Lung (tissue), 12 donors: ENCODE results near the gene PRKCA. TPM values are rescaled to one million over a fixed set of nuclear protein-coding genes. Genes with fewer than 3 reads are reported as not detected.

Source experiments
- ATAC-seq: fragments of 200-7000 bp; cut with Tn5 transposase; one replicate; pipeline ENCODE4 v1.9.1; 2020; ENCODE audit warnings: moderate number of reproducible peaks; ENCODE audit not compliant: insufficient read depth, low FRiP score
- DNase-seq, 3 donors: peaks; one replicate each; pipeline ENCODE4 v3.0.0-alpha.2; 2013 to 2017
- H3K27ac ChIP-seq, 2 donors: one replicate each; pipeline ENCODE4 v1.5.1; 2013; ENCODE audit warnings: mild to moderate bottlenecking in 2 of 2, moderate library complexity in 2 of 2, control low read depth in 1 of 2, inconsistent platforms in 1 of 2, low read depth in 1 of 2, low read length in 1 of 2
- H3K27me3 ChIP-seq, 3 donors: one replicate each; pipeline ENCODE4 v1.5.1; 2013; ENCODE audit warnings: low read length in 2 of 3; ENCODE audit not compliant: control insufficient read depth in 3 of 3, insufficient read depth in 3 of 3
- H3K36me3 ChIP-seq, 4 donors: one replicate each; pipeline ENCODE4 v1.5.1; 2013; ENCODE audit warnings: low read length in 4 of 4, mild to moderate bottlenecking in 1 of 4, moderate library complexity in 1 of 4; ENCODE audit not compliant: control insufficient read depth in 4 of 4, insufficient read depth in 4 of 4
- H3K4me1 ChIP-seq, 5 donors: one replicate each; pipeline ENCODE4 v1.5.1; 2013; ENCODE audit warnings: low read length in 5 of 5, mild to moderate bottlenecking in 2 of 5, moderate library complexity in 1 of 5; ENCODE audit not compliant: control insufficient read depth in 5 of 5, insufficient read depth in 5 of 5
- H3K4me3 ChIP-seq: one replicate; pipeline ENCODE4 v1.5.1; 2013; ENCODE audit warnings: mild to moderate bottlenecking, control low read depth, moderate library complexity
- H3K9ac ChIP-seq, 2 donors: one replicate each; pipeline ENCODE4 v1.5.1; 2013; ENCODE audit warnings: low read length in 2 of 2, control low read depth in 1 of 2; ENCODE audit not compliant: insufficient read depth in 1 of 2
- H3K9me3 ChIP-seq, 4 donors: one replicate each; pipeline ENCODE4 v1.5.1; 2013; ENCODE audit warnings: low read length in 3 of 4, mild to moderate bottlenecking in 1 of 4, moderate library complexity in 1 of 4; ENCODE audit not compliant: control insufficient read depth in 4 of 4, insufficient read depth in 3 of 4
- WGBS, 2 donors: extraction: QIAGEN DNeasy Blood & Tissue Kit; methylation state at CpG; one replicate each; pipeline ENCODE4 v1.1.7; 2013; 5-methylcytosine and 5-hydroxymethylcytosine counted together
- polyA plus RNA-seq, 2 donors: library from polyadenylated mRNA; stranded (reverse); fragments of 200-250 nt; gene quantifications; one replicate each; pipeline ENCODE4 v1.2.1, GENCODE V29; 2013
- total RNA-seq, 2 donors: library from RNA; depleted of rRNA in 1 of 2; stranded (reverse); fragments of >200 nt in 1 of 2; gene quantifications; one replicate each; pipeline ENCODE4 v1.2.1, GENCODE V29; 2014 to 2021
- TF ChIP-seq, protein P1 (sequence below): IDR thresholded peaks from 2 replicates; pipeline ENCODE4 v1.5.1; 2012; ENCODE audit warnings: mild to moderate bottlenecking; ENCODE audit errors: control extremely low read depth, extremely low read depth
- donor health status: control.
- donor health status: control.
- donor health status: Bipolar disorder and iron deficiency.
- donor health status: healthy.
- donor health status: DM: yes; HTN: yes; CAD: no.

The PRKCA gene
- total and polyA plus RNA-seq, 4 donors = 3.4 to 34.8 (median 13.8) TPM

GRCh38 chr17:66403846-66404556, 101.6 kb downstream of the PRKCA start:
- peaks cover 0 to 21% (median 3%) of the 10 kb centered on the region in 5 donors for H3K4me1 ChIP-seq
- H3K9me3 ChIP-seq = no peaks in the 10 kb centered on the region
- no peak for ATAC-seq
- WGBS, 2 donors = 25 to 49% methylated on average over 8 of the region's 8 CpGs
- H3K27me3 ChIP-seq = no peaks in the 10 kb centered on the region
- peak in 1 of 3 donors; percentile 29 for DNase-seq
- H3K4me3 ChIP-seq = no peak overlapping the region
- no peak overlapping the region for H3K27ac ChIP-seq
- no peak overlapping the region for H3K9ac ChIP-seq
- TF ChIP-seq, protein P1, sequence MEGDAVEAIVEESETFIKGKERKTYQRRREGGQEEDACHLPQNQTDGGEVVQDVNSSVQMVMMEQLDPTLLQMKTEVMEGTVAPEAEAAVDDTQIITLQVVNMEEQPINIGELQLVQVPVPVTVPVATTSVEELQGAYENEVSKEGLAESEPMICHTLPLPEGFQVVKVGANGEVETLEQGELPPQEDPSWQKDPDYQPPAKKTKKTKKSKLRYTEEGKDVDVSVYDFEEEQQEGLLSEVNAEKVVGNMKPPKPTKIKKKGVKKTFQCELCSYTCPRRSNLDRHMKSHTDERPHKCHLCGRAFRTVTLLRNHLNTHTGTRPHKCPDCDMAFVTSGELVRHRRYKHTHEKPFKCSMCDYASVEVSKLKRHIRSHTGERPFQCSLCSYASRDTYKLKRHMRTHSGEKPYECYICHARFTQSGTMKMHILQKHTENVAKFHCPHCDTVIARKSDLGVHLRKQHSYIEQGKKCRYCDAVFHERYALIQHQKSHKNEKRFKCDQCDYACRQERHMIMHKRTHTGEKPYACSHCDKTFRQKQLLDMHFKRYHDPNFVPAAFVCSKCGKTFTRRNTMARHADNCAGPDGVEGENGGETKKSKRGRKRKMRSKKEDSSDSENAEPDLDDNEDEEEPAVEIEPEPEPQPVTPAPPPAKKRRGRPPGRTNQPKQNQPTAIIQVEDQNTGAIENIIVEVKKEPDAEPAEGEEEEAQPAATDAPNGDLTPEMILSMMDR = no peak
- H3K36me3 ChIP-seq = no peaks in the 10 kb centered on the region

DNA sequence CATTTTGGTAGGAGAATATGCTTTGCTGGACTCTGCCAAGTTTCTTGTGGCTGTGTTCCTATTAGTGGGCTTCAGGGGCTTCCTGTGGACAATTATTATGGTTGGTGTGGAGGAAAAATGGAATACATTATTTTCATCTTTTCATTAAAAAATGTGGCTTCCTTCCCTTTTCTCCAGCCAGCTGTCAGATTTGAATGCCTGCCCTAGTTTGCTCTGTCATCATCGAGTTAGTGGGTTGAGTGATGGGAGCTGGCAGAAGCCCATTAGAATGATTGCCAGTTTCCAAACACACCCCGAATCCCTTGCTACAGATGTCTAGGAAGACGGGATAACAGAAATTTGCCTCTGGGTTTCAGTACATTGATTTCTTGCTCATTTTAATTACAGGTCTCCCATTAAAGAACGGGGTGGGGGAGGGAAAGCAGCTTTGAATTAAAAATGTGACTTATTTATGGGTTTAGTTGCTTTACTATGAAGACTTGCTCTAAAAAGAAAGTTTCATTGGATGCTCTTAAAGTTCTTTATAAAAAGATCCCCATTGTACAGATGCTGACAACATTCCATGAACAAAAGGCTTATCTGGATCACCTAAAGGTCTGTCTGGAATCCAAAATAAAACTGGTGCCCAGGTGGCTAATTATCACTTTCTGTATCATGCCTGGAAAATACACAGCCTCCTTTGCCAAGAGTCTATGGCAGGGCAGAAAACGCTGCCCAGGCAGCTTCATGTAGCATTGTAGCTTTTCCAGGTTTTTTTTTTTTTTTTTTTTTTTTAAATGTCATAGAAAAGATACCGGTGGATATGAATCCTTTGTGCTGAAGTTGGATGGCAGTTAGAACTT, 103.6 kb downstream of the PRKCA start:
- H3K27me3 ChIP-seq = no peaks in the 10 kb centered on the region
- no peaks in the 10 kb centered on the region for H3K36me3 ChIP-seq
- no peak overlapping the region for H3K27ac ChIP-seq
- TF ChIP-seq, protein P1 = no peak
- no peak overlapping the region for H3K4me3 ChIP-seq
- no peak for ATAC-seq
- H3K9ac ChIP-seq = no peak overlapping the region
- H3K9me3 ChIP-seq = no peaks in the 10 kb centered on the region
- WGBS, 2 donors = 43 to 47% methylated on average over 6 of the region's 6 CpGs
- DNase-seq = peak; percentile 35 to 70 (median 52)
- H3K4me1 ChIP-seq = peaks cover 0 to 21% (median 3%) of the 10 kb centered on the region in 5 donors

DNA sequence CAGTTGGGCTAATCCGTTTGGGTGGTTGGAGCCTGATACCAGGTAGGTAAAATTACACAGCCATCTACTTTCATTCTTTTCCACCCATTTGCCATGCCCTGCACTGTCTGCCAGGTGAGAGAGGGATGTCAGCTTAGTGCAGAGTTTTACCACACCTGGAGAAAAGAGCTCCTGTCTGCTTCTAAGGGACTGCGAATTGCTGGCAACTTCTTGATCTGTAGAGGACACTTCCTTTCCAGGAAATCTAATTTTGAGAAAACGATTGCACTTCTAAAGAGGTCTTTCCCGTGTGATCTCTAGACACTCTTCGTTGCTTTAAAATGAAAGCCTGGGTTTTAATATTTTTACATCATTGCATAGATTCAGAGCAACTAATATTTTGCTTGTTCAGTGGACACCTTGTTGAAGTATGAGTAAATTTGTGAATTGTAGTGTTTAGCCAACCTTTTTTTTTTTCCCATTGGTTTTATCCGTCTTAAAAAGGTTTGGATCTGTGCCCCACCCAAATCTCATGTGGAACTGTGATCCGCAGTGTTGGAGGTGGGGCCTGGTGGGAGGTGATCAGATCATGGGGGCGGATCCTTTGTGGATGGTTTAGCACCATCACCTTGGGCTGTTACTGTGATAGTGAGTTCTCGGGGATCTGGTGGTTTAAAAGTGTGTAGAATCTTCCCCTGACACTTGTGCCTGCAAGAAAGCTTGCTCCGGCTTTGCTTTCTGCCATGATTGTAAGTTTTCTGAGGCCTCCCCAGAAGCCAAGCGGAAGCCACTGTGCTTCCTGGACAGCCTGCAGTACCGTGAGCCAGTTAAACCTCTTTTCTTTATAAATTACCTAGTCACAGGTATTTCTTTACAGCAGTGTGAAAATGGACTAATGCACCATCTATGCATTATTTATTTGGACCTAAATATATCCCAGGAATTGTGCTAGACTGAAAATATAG, 104.6 kb downstream of the PRKCA start:
- Histone ChIP-seq H3K27me3 (no peaks in the 10 kb centered on the region), H3K4me1 (peaks cover 0 to 21% (median 3%) of the 10 kb centered on the region in 5 donors), H3K27ac (no peak overlapping the region), H3K9ac (no peak overlapping the region), H3K36me3 (no peaks in the 10 kb centered on the region), H3K9me3 (no peaks in the 10 kb centered on the region), H3K4me3 (no peak overlapping the region)
- 67 to 70% methylated on average over 12 of the region's 12 CpGs for WGBS, 2 donors
- DNase-seq = no peak
- TF ChIP-seq, protein P1 = no peak
- ATAC-seq = no peak
